DMS 273 treated with DMSO at 0.1 percent for 48 hours (cell line): ENCODE results near the gene TM7SF3.
"Not testable (repeated sequence)": the region's sequence is repeated elsewhere in the genome, so short reads cannot be mapped to it uniquely, and the experiment has no call there.

ENCODE experiments used
- DNase-seq: peaks from one replicate; lab custom pipeline; 2025; lab: John Stamatoyannopoulos, UW

Gene TM7SF3, protein sequence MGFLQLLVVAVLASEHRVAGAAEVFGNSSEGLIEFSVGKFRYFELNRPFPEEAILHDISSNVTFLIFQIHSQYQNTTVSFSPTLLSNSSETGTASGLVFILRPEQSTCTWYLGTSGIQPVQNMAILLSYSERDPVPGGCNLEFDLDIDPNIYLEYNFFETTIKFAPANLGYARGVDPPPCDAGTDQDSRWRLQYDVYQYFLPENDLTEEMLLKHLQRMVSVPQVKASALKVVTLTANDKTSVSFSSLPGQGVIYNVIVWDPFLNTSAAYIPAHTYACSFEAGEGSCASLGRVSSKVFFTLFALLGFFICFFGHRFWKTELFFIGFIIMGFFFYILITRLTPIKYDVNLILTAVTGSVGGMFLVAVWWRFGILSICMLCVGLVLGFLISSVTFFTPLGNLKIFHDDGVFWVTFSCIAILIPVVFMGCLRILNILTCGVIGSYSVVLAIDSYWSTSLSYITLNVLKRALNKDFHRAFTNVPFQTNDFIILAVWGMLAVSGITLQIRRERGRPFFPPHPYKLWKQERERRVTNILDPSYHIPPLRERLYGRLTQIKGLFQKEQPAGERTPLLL

GRCh38 chr12:27014085-27014858 is at the start of gene TM7SF3:
Gene TM7SF3, minus strand, starts transcription at chr12:27014384. Its CDS starts 216 bp downstream, at chr12:27014168.
- peak; percentile 51 for DNase-seq

GRCh38 chr12:27063250-27063851 is 49.2 kb upstream of the TM7SF3 start:
- DNase-seq = no peak

- no peak for DNase-seq
Observed at GRCh38 chr12:27061317-27061716, 47.1 kb upstream of the TM7SF3 start.

GRCh38 chr12:27060740-27061139 is 46.6 kb upstream of the TM7SF3 start:
- no peak for DNase-seq

DNA sequence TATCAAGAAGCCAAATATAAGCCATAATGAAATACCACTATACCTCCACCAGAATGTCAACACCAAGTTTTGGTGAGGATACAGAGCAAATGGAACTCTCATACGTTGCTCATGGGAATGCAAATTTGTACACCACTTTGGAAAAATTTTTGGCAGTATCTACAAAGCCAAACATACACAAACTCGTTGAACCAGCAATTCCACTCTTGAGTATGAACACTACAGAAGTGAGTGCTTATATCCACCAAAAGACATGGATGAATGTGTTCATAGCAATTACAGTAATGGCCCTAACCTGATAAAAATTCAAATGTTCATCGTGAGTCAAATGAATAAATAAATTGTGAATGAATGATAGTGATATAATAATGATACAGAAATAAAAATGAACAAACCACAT is 43.4 kb upstream of the TM7SF3 start:
- no peak for DNase-seq

- no peak for DNase-seq
Observed at GRCh38 chr12:27055966-27056365, 41.8 kb upstream of the TM7SF3 start.

DNA sequence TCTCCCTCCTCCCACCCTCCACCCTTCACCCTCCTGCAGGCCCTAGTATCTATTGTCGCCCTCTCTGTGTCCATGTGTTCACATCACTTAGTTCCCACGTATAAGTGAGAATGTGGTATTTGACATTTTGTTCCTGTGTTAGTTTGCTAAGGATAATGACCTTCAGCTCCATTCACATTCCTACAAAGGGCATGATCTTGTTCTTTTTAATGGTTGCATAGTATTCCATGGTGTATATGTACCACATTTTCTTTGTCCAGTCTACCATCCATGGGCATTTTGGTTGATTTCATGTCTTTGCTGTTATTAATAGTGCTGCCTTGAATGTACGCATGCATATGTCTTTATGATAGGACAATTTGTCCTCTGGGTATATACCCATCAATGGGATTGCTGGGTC is 38.6 kb upstream of the TM7SF3 start:
- DNase-seq = no peak

DNA sequence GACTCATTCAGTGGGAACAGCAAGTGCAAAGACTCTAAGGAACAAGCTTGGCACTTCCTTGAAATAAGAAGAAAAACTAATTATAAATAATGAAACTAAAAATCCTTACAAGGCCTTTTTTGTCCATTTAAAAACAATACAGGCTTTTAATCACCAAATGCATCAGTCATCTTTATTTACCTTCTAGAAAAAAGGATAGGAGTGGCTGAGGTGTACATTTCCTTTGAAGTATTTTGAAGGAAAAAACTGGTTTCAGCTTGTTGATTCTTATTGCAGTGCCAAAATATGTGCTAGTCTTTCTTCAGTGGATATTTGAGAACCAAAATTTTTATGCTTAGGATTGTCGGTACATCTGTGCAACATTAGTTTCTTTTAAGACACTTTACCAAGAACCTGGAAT is 38.0 kb upstream of the TM7SF3 start:
- no peak for DNase-seq

GRCh38 chr12:27048822-27049752 is 34.9 kb upstream of the TM7SF3 start:
- no peak for DNase-seq

GRCh38 chr12:27042018-27042417 is 27.8 kb upstream of the TM7SF3 start:
- DNase-seq = not testable (repeated sequence)

GRCh38 chr12:27040637-27041036 is 26.5 kb upstream of the TM7SF3 start:
- not testable (repeated sequence) for DNase-seq

GRCh38 chr12:27034607-27035293 is 20.6 kb upstream of the TM7SF3 start:
- DNase-seq = no peak

DNA sequence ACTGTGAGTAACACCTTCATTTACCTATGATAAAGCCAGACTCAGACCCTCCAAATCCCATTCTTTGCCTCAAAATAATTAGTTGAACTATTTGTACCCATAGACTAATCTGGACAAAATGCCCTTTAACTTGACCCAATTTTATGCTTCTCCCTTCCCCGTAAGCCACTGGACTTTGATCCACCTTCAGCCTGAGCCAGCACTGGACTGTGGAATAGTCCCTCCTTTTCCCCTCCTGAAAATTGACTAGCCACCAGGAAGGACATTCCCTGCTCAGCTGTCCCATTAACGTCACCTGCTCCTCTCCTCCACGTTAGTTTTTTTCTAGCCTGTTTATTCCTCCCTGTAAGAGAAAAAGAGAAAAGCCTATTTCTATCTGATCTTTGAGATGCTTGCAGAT is 18.5 kb upstream of the TM7SF3 start:
- DNase-seq = no peak

DNA sequence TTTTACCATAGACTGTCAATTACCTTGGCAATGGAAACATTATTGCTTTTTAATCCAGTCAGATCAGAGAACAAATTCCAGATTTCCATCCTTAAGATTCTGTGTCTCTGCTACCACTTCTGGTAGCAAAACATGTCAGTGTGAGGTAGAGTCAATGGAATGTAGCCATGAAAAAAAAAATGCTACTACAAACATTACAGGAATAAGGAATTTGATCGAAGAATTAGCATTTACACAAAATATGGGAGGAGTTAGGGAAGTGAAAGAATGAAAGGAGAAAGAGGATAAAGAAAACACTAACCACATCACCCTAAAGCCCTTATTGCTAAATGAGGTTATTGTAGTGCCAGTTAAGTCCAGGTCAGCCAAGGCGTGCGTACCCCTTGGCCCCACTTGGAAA is 17.3 kb upstream of the TM7SF3 start:
- DNase-seq = no peak

DNA sequence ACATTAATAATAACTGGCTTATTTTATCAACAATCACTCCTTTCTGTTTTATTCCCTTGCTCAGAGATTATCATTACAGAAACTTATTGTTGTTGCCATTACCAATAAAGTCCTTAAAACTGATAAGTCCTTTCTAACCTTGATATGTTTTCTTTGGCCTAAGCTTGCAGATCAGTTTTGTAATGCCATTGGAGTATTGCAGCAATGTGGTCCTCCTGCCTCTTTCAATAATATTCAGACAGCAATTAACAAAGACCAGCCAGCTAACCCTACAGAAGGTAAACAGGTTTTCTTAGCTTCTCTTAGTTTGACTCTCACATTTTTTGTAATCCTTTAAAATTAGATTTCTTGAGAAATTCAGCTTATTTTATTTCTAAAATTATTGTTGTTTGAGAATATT is 12.1 kb upstream of the TM7SF3 start:
- DNase-seq = no peak

GRCh38 chr12:27025116-27025515 is 10.9 kb upstream of the TM7SF3 start:
- DNase-seq = no peak

- DNase-seq = no peak
Observed at GRCh38 chr12:27024291-27024690, 10.1 kb upstream of the TM7SF3 start.

GRCh38 chr12:27020761-27021160 is 6.6 kb upstream of the TM7SF3 start:
- DNase-seq = no peak

GRCh38 chr12:27018037-27018436 is 3.9 kb upstream of the TM7SF3 start:
- DNase-seq = no peak

DNA sequence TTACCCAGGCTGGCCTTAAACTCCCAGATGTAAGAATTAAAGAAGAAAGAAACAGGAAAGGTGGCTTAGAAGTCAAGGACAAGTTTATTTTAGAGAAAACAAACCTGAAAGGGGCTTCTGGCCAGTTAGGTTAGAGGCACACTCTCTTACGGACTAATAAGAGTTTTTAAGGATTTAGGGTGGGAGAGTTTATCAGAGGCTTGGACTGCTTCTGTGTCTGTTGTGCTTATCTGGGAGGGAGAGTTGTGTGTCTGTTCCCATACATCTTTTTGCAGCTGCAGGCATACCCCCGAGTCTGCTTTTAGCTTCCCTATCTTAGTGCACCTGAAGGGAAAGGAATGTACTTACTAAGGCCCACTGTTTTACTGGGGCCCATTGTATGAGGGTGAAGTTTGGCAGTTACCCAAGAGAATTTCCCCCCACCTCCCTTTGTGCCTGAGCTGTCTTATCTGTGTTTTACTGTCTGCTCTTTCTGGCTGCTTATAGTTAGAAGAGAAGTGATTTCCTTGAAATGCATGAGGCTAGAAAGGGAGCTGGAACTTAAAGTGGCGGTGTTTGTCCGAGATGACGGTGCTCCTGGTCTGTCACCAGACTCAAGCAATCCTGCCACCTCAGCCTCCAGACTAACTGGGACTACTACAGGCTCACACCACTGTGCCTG is 3.1 kb upstream of the TM7SF3 start:
- DNase-seq = not testable (repeated sequence)
